Liver (tissue), 9 donors: ENCODE results near the gene KCNQ1. TPM values are rescaled to one million over a fixed set of nuclear protein-coding genes. Genes with fewer than 3 reads are reported as not detected.
A peak's percentile ranks its signal among the peaks of the same experiment; 100 is the strongest.

Experiments
- DNase-seq: peaks from one replicate; pipeline ENCODE4 v3.0.0-alpha.2; 2017; ENCODE audit warnings: low spot score
- H3K27ac ChIP-seq, 2 donors: one replicate each; pipeline ENCODE4 v1.7.0; 2013; ENCODE audit warnings: inconsistent platforms in 2 of 2, low read length in 2 of 2, control low read depth in 1 of 2, low read depth in 1 of 2, mild to moderate bottlenecking in 1 of 2
- H3K27me3 ChIP-seq, 4 donors: one replicate each; pipeline versions ENCODE4 v1.6.1 to v1.7.0; 2013; ENCODE audit warnings: low read length in 3 of 4, inconsistent platforms in 1 of 4, mild to moderate bottlenecking in 1 of 4, moderate library complexity in 1 of 4; ENCODE audit not compliant: control insufficient read depth in 4 of 4, insufficient read depth in 4 of 4
- H3K36me3 ChIP-seq, 4 donors: one replicate each; pipeline versions ENCODE4 v1.6.1 to v1.7.0; 2013; ENCODE audit warnings: low read length in 3 of 4, mild to moderate bottlenecking in 3 of 4, low read depth in 1 of 4, moderate library complexity in 1 of 4; ENCODE audit not compliant: control insufficient read depth in 4 of 4, insufficient read depth in 3 of 4
- H3K4me1 ChIP-seq, 4 donors: one replicate each; pipeline versions ENCODE4 v1.6.1 to v1.7.0; 2013; ENCODE audit warnings: low read length in 3 of 4, mild to moderate bottlenecking in 3 of 4, moderate library complexity in 1 of 4; ENCODE audit not compliant: control insufficient read depth in 4 of 4, insufficient read depth in 4 of 4
- H3K4me3 ChIP-seq, 3 donors: one replicate each; pipeline versions ENCODE4 v1.6.1 to v1.7.0; 2013; ENCODE audit warnings: low read length in 3 of 3, control low read depth in 1 of 3, low read depth in 1 of 3, mild to moderate bottlenecking in 1 of 3
- H3K9ac ChIP-seq, 2 donors: one replicate each; pipeline ENCODE4 v1.7.0; 2013; ENCODE audit warnings: low read length in 2 of 2, mild to moderate bottlenecking in 2 of 2, moderate library complexity in 2 of 2, control low read depth in 1 of 2, low read depth in 1 of 2
- H3K9me3 ChIP-seq, 4 donors: one replicate each; pipeline versions ENCODE4 v1.6.1 to v1.7.0; 2013; ENCODE audit warnings: low read length in 3 of 4; ENCODE audit not compliant: control insufficient read depth in 4 of 4
- CTCF ChIP-seq: fragments of 150-350 bp; IDR thresholded peaks from 2 replicates; pipeline ENCODE4 v1.5.1; 2017; ENCODE audit warnings: improper control_type of control experiment, low read depth, low read length; ENCODE audit not compliant: missing input control
- FOXA1 ChIP-seq: IDR thresholded peaks from 2 replicates; pipeline ENCODE4 v1.6.1; 2016; ENCODE audit warnings: antibody characterized with exemption
- JUND ChIP-seq, 2 donors: IDR thresholded peaks; 2 replicates each; pipeline ENCODE4 v1.6.1; 2016; ENCODE audit warnings: antibody characterized with exemption in 2 of 2
- MAX ChIP-seq: IDR thresholded peaks from 2 replicates; pipeline ENCODE4 v1.6.1; 2016; ENCODE audit warnings: antibody characterized with exemption
- SP1 ChIP-seq: IDR thresholded peaks from 2 replicates; pipeline ENCODE4 v1.6.1; 2018; ENCODE audit warnings: antibody characterized with exemption, mild to moderate bottlenecking
- WGBS: extraction: QIAGEN DNeasy Blood & Tissue Kit; methylation state at CpG from one replicate; pipeline ENCODE4 v1.1.7; 2013; 5-methylcytosine and 5-hydroxymethylcytosine counted together
- polyA plus RNA-seq, 2 donors: library from polyadenylated mRNA; stranded (reverse) in 1 of 2; unstranded in 1 of 2; fragments of 200-250 nt in 1 of 2; fragments of >200 nt in 1 of 2; fragmentation: Nextera tagmentation in 1 of 2; extraction: Ambion mirVana in 1 of 2; gene quantifications; one replicate each; pipeline versions ENCODE4 v1.2.1 to v1.2.3, GENCODE V29; 2013 to 2015
- total RNA-seq, 2 donors: library from RNA; depleted of rRNA; stranded (reverse); fragments of >200 nt; gene quantifications; one replicate each; pipeline ENCODE4 v1.2.3, GENCODE V29; 2014
- TF ChIP-seq, protein P1 (sequence below): IDR thresholded peaks from 2 replicates; pipeline ENCODE4 v1.6.1; 2016; ENCODE audit warnings: antibody characterized with exemption
- donor health status: healthy.
- donor health status: healthy.
- donor health status: healthy.
- donor health status: healthy.
- donor health status: healthy.

The KCNQ1 gene
- total and polyA plus RNA-seq, 4 donors, result 0.31 to 2.2 (median 1.5) TPM

DNA sequence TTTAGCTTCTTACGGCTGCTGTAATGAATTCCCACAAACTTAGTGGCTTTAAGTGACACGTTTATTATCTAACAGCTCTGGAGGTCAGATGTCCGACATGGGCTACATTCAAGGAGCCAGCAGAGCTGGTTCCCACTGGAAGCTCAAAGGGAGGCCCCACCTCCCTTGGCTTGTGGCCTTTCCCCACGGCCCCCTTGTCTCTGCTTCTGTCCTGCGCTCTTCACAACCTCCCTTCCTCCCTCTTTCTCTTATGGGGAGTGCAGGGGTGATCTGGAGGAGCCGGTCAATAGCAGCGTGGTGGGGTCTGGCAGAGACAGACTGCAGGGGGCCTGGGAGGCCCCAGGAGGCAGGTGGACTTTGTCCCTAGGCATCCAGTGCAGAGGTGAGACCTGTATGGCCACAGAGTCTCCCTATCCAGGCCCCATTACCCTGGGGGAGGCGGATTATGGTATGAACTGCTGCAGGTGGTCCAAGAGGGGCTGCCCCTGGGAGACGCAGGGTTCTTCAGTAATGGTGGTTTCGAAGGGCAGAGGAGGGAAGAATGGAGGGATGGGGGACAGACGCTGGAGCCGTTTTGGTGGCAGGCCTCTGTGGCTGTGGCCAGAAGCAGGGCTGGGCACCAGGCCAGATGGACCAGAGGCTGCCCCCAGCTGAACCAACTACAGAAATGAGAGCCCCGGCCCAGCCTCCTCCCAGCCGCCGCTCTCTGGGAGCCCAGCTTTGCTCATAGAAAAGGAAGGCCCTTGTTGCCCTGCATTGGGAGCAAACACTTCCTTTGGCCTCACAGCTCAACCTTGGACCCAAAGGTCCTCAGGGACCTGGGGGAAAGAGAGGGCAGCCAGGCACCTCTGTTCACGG is 285.7 kb downstream of the KCNQ1 start:
- no peak for DNase-seq
- Histone ChIP-seq H3K4me3 (no peak overlapping the region), H3K36me3 (no peaks in the 10 kb centered on the region), H3K4me1 (no peaks in the 10 kb centered on the region), H3K27ac (no peak overlapping the region), H3K9me3 (no peaks in the 10 kb centered on the region), H3K27me3 (no peaks in the 10 kb centered on the region), H3K9ac (no peak overlapping the region)
- no peak for TF ChIP-seq JUND (IDR thresholded peaks at IDR 0.05)
- TF ChIP-seq SP1, result peak; percentile 12
- 80% methylated on average over 16 of the region's 16 CpGs for WGBS

DNA sequence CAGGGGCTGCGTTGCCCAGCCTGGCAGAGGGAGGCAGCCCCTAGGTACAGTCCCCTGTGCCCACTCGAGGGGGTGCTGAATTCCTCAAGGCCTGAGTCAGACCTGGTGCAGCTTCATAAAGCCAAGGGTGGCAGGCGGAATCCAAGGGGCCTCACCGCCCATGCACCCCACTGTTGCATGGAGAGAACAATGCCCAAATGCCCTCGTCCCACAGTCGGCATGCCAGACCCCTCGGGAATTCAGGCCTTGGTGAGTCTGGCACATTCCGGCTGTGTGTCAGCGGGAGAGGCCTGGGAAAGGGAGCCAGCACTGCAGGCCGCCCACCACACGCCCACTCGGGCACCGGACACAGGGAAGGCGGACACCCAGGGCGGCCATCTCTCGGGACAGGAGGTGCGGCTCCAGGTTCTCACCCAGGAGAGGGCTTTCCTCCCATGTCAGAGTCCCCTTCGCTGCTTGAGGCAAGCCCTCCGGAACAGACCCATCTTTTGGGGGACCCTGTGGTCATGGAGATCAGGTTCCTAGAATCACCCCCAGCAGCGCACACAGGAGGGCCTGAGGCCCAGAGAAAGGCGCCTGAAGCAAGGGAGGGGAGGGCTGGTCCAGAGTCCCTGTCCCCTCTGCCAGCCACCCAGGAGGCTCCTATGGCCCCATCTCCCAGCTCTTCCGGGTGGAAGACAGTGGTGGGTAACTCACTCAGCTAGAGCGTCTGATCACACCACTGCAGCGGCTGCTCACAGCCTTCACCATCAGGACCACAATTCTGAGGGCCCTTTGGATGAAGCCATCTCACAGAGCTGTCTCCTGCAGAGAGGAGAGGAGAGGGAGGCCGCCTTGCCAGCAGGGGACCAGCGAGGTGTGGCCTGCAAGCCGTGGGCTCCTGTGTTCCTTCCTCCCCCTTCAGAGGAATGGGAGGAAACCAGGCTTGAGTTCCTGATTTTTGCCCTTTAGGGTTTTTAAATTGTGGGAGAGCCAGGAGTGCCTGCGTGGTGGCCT is 286.6 kb downstream of the KCNQ1 start:
- TF ChIP-seq MAX, result no peak
- 92% methylated on average over 28 of the region's 28 CpGs for WGBS
- Histone ChIP-seq H3K9me3 (no peaks in the 10 kb centered on the region), H3K27ac (no peak overlapping the region), H3K36me3 (no peaks in the 10 kb centered on the region), H3K4me1 (no peaks in the 10 kb centered on the region), H3K9ac (no peak overlapping the region), H3K4me3 (no peak overlapping the region), H3K27me3 (no peaks in the 10 kb centered on the region)
- DNase-seq, result no peak

- Histone ChIP-seq H3K4me1 (no peaks in the 10 kb centered on the region), H3K27me3 (no peaks in the 10 kb centered on the region), H3K27ac (no peak overlapping the region), H3K9me3 (no peaks in the 10 kb centered on the region), H3K36me3 (no peaks in the 10 kb centered on the region), H3K4me3 (no peak overlapping the region), H3K9ac (no peak overlapping the region)
- no peak for DNase-seq
- no peak for TF ChIP-seq FOXA1
- 93% methylated on average over 32 of the region's 32 CpGs for WGBS
These were observed 287.6 kb downstream of the KCNQ1 start for GRCh38 chr11:2732261-2732939.

DNA sequence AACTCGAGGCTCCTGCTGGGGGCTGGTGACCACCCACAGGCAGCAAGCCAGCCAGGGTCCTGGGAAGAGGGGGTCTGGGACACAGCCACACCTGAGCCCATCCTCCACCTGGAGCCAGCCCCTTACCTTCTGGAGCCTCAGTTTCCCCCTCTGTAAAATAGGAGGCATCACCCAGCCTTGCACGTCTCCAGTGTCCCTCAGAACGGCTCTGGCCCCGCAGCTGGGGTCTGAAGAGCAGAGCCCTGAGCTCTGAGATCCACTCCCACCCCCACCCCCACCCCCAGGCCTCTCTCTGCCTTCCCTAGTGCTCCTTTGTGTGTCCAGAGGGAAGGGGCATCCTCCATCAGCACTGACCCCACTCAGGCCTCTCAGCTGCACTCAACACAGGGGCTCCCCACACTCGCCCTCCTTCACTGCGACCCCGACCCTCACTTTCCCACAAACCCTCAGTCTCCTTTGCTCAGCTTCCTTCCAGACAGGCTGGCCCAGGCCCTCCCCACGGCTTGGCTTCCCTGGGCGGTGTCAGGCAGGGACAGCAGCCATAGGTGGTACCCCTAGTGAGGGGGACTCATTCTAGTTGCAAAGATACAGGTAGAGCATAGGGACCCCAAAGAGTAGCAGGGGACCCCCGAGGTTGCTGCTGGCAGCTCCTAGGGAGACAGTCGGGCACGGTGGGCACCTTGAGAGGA is 288.3 kb downstream of the KCNQ1 start:
- Histone ChIP-seq H3K9me3 (no peaks in the 10 kb centered on the region), H3K27ac (no peak overlapping the region), H3K36me3 (no peaks in the 10 kb centered on the region), H3K4me1 (no peaks in the 10 kb centered on the region), H3K27me3 (no peaks in the 10 kb centered on the region), H3K9ac (no peak overlapping the region), H3K4me3 (no peak overlapping the region)
- TF ChIP-seq, protein P1, sequence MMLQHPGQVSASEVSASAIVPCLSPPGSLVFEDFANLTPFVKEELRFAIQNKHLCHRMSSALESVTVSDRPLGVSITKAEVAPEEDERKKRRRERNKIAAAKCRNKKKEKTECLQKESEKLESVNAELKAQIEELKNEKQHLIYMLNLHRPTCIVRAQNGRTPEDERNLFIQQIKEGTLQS, result no peak
- TF ChIP-seq CTCF (no peak), SP1 (no peak)
- no peak for DNase-seq
- 89% methylated on average over 12 of the region's 12 CpGs for WGBS
